Fibroblast of lung (primary cell): ENCODE results near the gene SENP7.

Source experiments
- CTCF ChIP-seq, 2 donors: IDR thresholded peaks in 1 of 2; conservative IDR thresholded peaks in 1 of 2; 1 replicate in 1 of 2; 2 replicates in 1 of 2; pipeline ENCODE4 v1.5.1; 2011 to 2012; ENCODE audit warnings: low read length in 2 of 2, control low read depth in 1 of 2, inconsistent platforms in 1 of 2, low read depth in 1 of 2, mild to moderate bottlenecking in 1 of 2
- EZH2 ChIP-seq: IDR thresholded peaks from 2 replicates; pipeline ENCODE4 v1.5.1; 2012; ENCODE audit warnings: low read length, control low read depth, mild to moderate bottlenecking; ENCODE audit errors: missing control alignments

GRCh38 chr3:101512396-101512645, 691 bp downstream of the SENP7 start:
- no peak for TF ChIP-seq CTCF (conservative IDR thresholded peaks at IDR 0.05 in 1 of 2, IDR thresholded peaks at IDR 0.05 in 1 of 2; ENCODE audit: low read depth in 1 of 2, low read length in 2 of 2)
- no peak for TF ChIP-seq EZH2
